ENCODE data around the gene PIRT. TPM values are rescaled to one million over a fixed set of nuclear protein-coding genes. Genes with fewer than 3 reads are reported as not detected.
"Not testable (repeated sequence)": the region's sequence is repeated elsewhere in the genome, so short reads cannot be mapped to it uniquely, and the experiment has no call there.

Gene PIRT
- total and polyA plus RNA-seq, 4 donors, result 0.18 TPM; not detected in 3

- Histone ChIP-seq H3K4me3 (ENCODE audit: low read length in 2 of 2) (no peak overlapping the region), H3K27ac (ENCODE audit: low read depth in 1 of 2, low read length in 2 of 2) (no peak overlapping the region), H3K36me3 (ENCODE audit: control insufficient read depth in 1 of 2, insufficient read depth in 2 of 2, low read length in 1 of 2) (no peaks in the 10 kb centered on the region), H3K9me3 (ENCODE audit: control insufficient read depth, low read length) (no peaks in the 10 kb centered on the region), H3K27me3 (ENCODE audit: control insufficient read depth in 1 of 2, insufficient read depth in 2 of 2, low read length in 1 of 2) (no peaks in the 10 kb centered on the region), H3K4me1 (ENCODE audit: control insufficient read depth in 1 of 2, insufficient read depth in 2 of 2, low read length in 2 of 2) (no peaks in the 10 kb centered on the region)
- no peak for DNase-seq
- ATAC-seq (ENCODE audit: low FRiP score), result no peak
- 81 to 85% methylated on average over 3 of the region's 3 CpGs for WGBS, 2 donors
- intact Hi-C loops (cut with DNase I), result no loop called here
These were observed 21.2 kb upstream of the PIRT start for GRCh38 chr17:10859051-10859450.

- no peaks in the 10 kb centered on the region for H3K27me3 ChIP-seq (ENCODE audit: control insufficient read depth in 1 of 2, insufficient read depth in 2 of 2, low read length in 1 of 2)
- H3K27ac ChIP-seq (ENCODE audit: low read depth in 1 of 2, low read length in 2 of 2), result no peak overlapping the region
- DNase-seq (no peak), ATAC-seq (ENCODE audit: low FRiP score) (no peak)
- no peak overlapping the region for H3K4me3 ChIP-seq (ENCODE audit: low read length in 2 of 2)
- no peaks in the 10 kb centered on the region for H3K9me3 ChIP-seq (ENCODE audit: control insufficient read depth, low read length)
- no peaks in the 10 kb centered on the region for H3K4me1 ChIP-seq (ENCODE audit: control insufficient read depth in 1 of 2, insufficient read depth in 2 of 2, low read length in 2 of 2)
- 49 to 51% methylated on average over 4 of the region's 4 CpGs for WGBS, 2 donors
- intact Hi-C loops (cut with DNase I), result no loop called here
- no peaks in the 10 kb centered on the region for H3K36me3 ChIP-seq (ENCODE audit: control insufficient read depth in 1 of 2, insufficient read depth in 2 of 2, low read length in 1 of 2)
These were observed 20.1 kb upstream of the PIRT start for GRCh38 chr17:10857976-10858375.

- intact Hi-C loops (cut with DNase I), result loop anchor here in 1 of 2 donors (5.0 kb wide), 1 partner anchor 214 kb away; no protein-coding TSS in a partner anchor
- WGBS, 2 donors, result 94 to 96% methylated on average over 6 of the region's 6 CpGs
- H3K4me3 ChIP-seq (ENCODE audit: low read length in 2 of 2), result not testable (repeated sequence)
These were observed 8.7 kb upstream of the PIRT start for GRCh38 chr17:10846636-10847035.

GRCh38 chr17:10845388-10845751, 7.5 kb upstream of the PIRT start:
- ATAC-seq (ENCODE audit: low FRiP score), result no peak
- no peak for DNase-seq
- 17% methylated on average over 6 of the region's 6 CpGs for WGBS, 2 donors
- Histone ChIP-seq H3K27me3 (ENCODE audit: control insufficient read depth in 1 of 2, insufficient read depth in 2 of 2, low read length in 1 of 2) (no peaks in the 10 kb centered on the region), H3K4me1 (ENCODE audit: control insufficient read depth in 1 of 2, insufficient read depth in 2 of 2, low read length in 2 of 2) (no peaks in the 10 kb centered on the region), H3K27ac (ENCODE audit: low read depth in 1 of 2, low read length in 2 of 2) (no peak overlapping the region), H3K4me3 (ENCODE audit: low read length in 2 of 2) (no peak overlapping the region), H3K36me3 (ENCODE audit: control insufficient read depth in 1 of 2, insufficient read depth in 2 of 2, low read length in 1 of 2) (no peaks in the 10 kb centered on the region), H3K9me3 (ENCODE audit: control insufficient read depth, low read length) (no peaks in the 10 kb centered on the region)
- intact Hi-C loops (cut with DNase I), result loop anchor here (1.0 to 5.0 kb wide), 3 partner anchors 108 to 213 kb away; no protein-coding TSS in a partner anchor

More at GRCh38 chr17:10846636-10847035, 8.7 kb upstream of the PIRT start:
- not testable (repeated sequence) for DNase-seq; ATAC-seq (ENCODE audit: low FRiP score); H3K27me3 ChIP-seq (ENCODE audit: control insufficient read depth in 1 of 2, insufficient read depth in 2 of 2, low read length in 1 of 2); H3K27ac ChIP-seq (ENCODE audit: low read depth in 1 of 2, low read length in 2 of 2); H3K4me1 ChIP-seq (ENCODE audit: control insufficient read depth in 1 of 2, insufficient read depth in 2 of 2, low read length in 2 of 2); H3K36me3 ChIP-seq (ENCODE audit: control insufficient read depth in 1 of 2, insufficient read depth in 2 of 2, low read length in 1 of 2); H3K9me3 ChIP-seq (ENCODE audit: control insufficient read depth, low read length)

GRCh38 chr17:10844621-10845387, 6.9 kb upstream of the PIRT start:
- H3K27ac ChIP-seq (ENCODE audit: low read depth in 1 of 2, low read length in 2 of 2), result no peak overlapping the region
- intact Hi-C loops (cut with DNase I), result loop anchor here (1.0 to 5.0 kb wide), 3 partner anchors 108 to 213 kb away; no protein-coding TSS in a partner anchor
- H3K36me3 ChIP-seq (ENCODE audit: control insufficient read depth in 1 of 2, insufficient read depth in 2 of 2, low read length in 1 of 2), result no peaks in the 10 kb centered on the region
- H3K9me3 ChIP-seq (ENCODE audit: control insufficient read depth, low read length), result no peaks in the 10 kb centered on the region
- ATAC-seq (ENCODE audit: low FRiP score) (peak; percentile 95), DNase-seq (peak; percentile 80 to 89)
- 3% methylated on average over 28 of the region's 28 CpGs for WGBS, 2 donors
- H3K4me1 ChIP-seq (ENCODE audit: control insufficient read depth in 1 of 2, insufficient read depth in 2 of 2, low read length in 2 of 2), result no peaks in the 10 kb centered on the region
- H3K4me3 ChIP-seq (ENCODE audit: low read length in 2 of 2), result peak overlapping the region; percentile 4 to 89
- no peaks in the 10 kb centered on the region for H3K27me3 ChIP-seq (ENCODE audit: control insufficient read depth in 1 of 2, insufficient read depth in 2 of 2, low read length in 1 of 2)

- no peaks in the 10 kb centered on the region for H3K4me1 ChIP-seq (ENCODE audit: control insufficient read depth in 1 of 2, insufficient read depth in 2 of 2, low read length in 2 of 2)
- intact Hi-C loops (cut with DNase I), result loop anchor here (2.0 to 5.0 kb wide), 2 partner anchors 197 to 212 kb away; no protein-coding TSS in a partner anchor
- H3K4me3 ChIP-seq (ENCODE audit: low read length in 2 of 2), result no peak overlapping the region
- H3K27me3 ChIP-seq (ENCODE audit: control insufficient read depth in 1 of 2, insufficient read depth in 2 of 2, low read length in 1 of 2), result no peaks in the 10 kb centered on the region
- DNase-seq, result no peak
- no peaks in the 10 kb centered on the region for H3K36me3 ChIP-seq (ENCODE audit: control insufficient read depth in 1 of 2, insufficient read depth in 2 of 2, low read length in 1 of 2)
- no peaks in the 10 kb centered on the region for H3K9me3 ChIP-seq (ENCODE audit: control insufficient read depth, low read length)
- H3K27ac ChIP-seq (ENCODE audit: low read depth in 1 of 2, low read length in 2 of 2), result no peak overlapping the region
- no peak for ATAC-seq (ENCODE audit: low FRiP score)
- 32 to 36% methylated on average over 7 of the region's 7 CpGs for WGBS, 2 donors
These were observed 5.9 kb upstream of the PIRT start for GRCh38 chr17:10843811-10844210.

- H3K36me3 ChIP-seq (ENCODE audit: control insufficient read depth in 1 of 2, insufficient read depth in 2 of 2, low read length in 1 of 2), result no peaks in the 10 kb centered on the region
- H3K27me3 ChIP-seq (ENCODE audit: control insufficient read depth in 1 of 2, insufficient read depth in 2 of 2, low read length in 1 of 2), result no peaks in the 10 kb centered on the region
- H3K9me3 ChIP-seq (ENCODE audit: control insufficient read depth, low read length), result no peaks in the 10 kb centered on the region
- 56 to 70% methylated on average over 4 of the region's 4 CpGs for WGBS, 2 donors
- ATAC-seq (ENCODE audit: low FRiP score) (no peak), DNase-seq (no peak)
- H3K4me1 ChIP-seq (ENCODE audit: control insufficient read depth in 1 of 2, insufficient read depth in 2 of 2, low read length in 2 of 2), result no peaks in the 10 kb centered on the region
- no peak overlapping the region for H3K4me3 ChIP-seq (ENCODE audit: low read length in 2 of 2)
- intact Hi-C loops (cut with DNase I), result loop anchor here in 1 of 2 donors (5.0 kb wide), 1 partner anchor 210 kb away; no protein-coding TSS in a partner anchor
- no peak overlapping the region for H3K27ac ChIP-seq (ENCODE audit: low read depth in 1 of 2, low read length in 2 of 2)
These were observed 4.8 kb upstream of the PIRT start for GRCh38 chr17:10842658-10843057.

GRCh38 chr17:10838682-10839081, 795 bp upstream of the PIRT start:
- intact Hi-C loops (cut with DNase I), result no loop called here
- Histone ChIP-seq H3K4me1 (ENCODE audit: control insufficient read depth in 1 of 2, insufficient read depth in 2 of 2, low read length in 2 of 2) (no peaks in the 10 kb centered on the region), H3K27me3 (ENCODE audit: control insufficient read depth in 1 of 2, insufficient read depth in 2 of 2, low read length in 1 of 2) (no peaks in the 10 kb centered on the region), H3K36me3 (ENCODE audit: control insufficient read depth in 1 of 2, insufficient read depth in 2 of 2, low read length in 1 of 2) (no peaks in the 10 kb centered on the region), H3K27ac (ENCODE audit: low read depth in 1 of 2, low read length in 2 of 2) (no peak overlapping the region), H3K9me3 (ENCODE audit: control insufficient read depth, low read length) (no peaks in the 10 kb centered on the region), H3K4me3 (ENCODE audit: low read length in 2 of 2) (no peak overlapping the region)
- WGBS, 2 donors, result 76 to 77% methylated on average over 5 of the region's 5 CpGs
- no peak for DNase-seq
- no peak for ATAC-seq (ENCODE audit: low FRiP score)

- ATAC-seq (ENCODE audit: low FRiP score) (no peak), DNase-seq (no peak)
- H3K9me3 ChIP-seq (ENCODE audit: control insufficient read depth, low read length), result no peaks in the 10 kb centered on the region
- no peaks in the 10 kb centered on the region for H3K36me3 ChIP-seq (ENCODE audit: control insufficient read depth in 1 of 2, insufficient read depth in 2 of 2, low read length in 1 of 2)
- no peak overlapping the region for H3K27ac ChIP-seq (ENCODE audit: low read depth in 1 of 2, low read length in 2 of 2)
- no peaks in the 10 kb centered on the region for H3K27me3 ChIP-seq (ENCODE audit: control insufficient read depth in 1 of 2, insufficient read depth in 2 of 2, low read length in 1 of 2)
- intact Hi-C loops (cut with DNase I), result no loop called here
- 74 to 77% methylated on average over 15 of the region's 15 CpGs for WGBS, 2 donors
- H3K4me3 ChIP-seq (ENCODE audit: low read length in 2 of 2), result no peak overlapping the region
- H3K4me1 ChIP-seq (ENCODE audit: control insufficient read depth in 1 of 2, insufficient read depth in 2 of 2, low read length in 2 of 2), result no peaks in the 10 kb centered on the region
These were observed 809 bp downstream of the PIRT start for GRCh38 chr17:10836966-10837590.
